ENCODE results near the gene CRX. TPM values are rescaled to one million over a fixed set of nuclear protein-coding genes. Genes with fewer than 3 reads are reported as not detected.
"Not testable (repeated sequence)": the region's sequence is repeated elsewhere in the genome, so short reads cannot be mapped to it uniquely, and the experiment has no call there.

Gene CRX
- total RNA-seq, 1 experiment from 2014 or later: 0.34 TPM

GRCh38 chr19:47802521-47803043 lies 19.2 kb upstream of the CRX start:
- in situ Hi-C loops (cut with HindIII; ENCODE audit: low sequenced_read_pairs): no loop called here
- no peak for DNase-seq (ENCODE audit: low spot score)

- DNase-seq (ENCODE audit: low spot score); in situ Hi-C loops (cut with HindIII; ENCODE audit: low sequenced_read_pairs): not testable (repeated sequence)
Measured at GRCh38 chr19:47803148-47803547, 18.6 kb upstream of the CRX start.

GRCh38 chr19:47803671-47804070 lies 18.1 kb upstream of the CRX start:
- in situ Hi-C loops (cut with HindIII; ENCODE audit: low sequenced_read_pairs); DNase-seq (ENCODE audit: low spot score): not testable (repeated sequence)

- in situ Hi-C loops (cut with HindIII; ENCODE audit: low sequenced_read_pairs); DNase-seq (ENCODE audit: low spot score): not testable (repeated sequence)
Measured at GRCh38 chr19:47804451-47804850, 17.3 kb upstream of the CRX start, which contains the start of gene TPRX1. TSS of gene TPRX1 (minus strand) at chr19:47804551. CDS start at chr19:47804539, 12 bp downstream.

- in situ Hi-C loops (cut with HindIII; ENCODE audit: low sequenced_read_pairs): no loop called here
- DNase-seq (ENCODE audit: low spot score): no peak
Measured at GRCh38 chr19:47805313-47805712, 16.4 kb upstream of the CRX start.

GRCh38 chr19:47806435-47806834 lies 15.3 kb upstream of the CRX start:
- in situ Hi-C loops (cut with HindIII; ENCODE audit: low sequenced_read_pairs): no loop called here
- no peak for DNase-seq (ENCODE audit: low spot score)

- peak; percentile 42 for DNase-seq (ENCODE audit: low spot score)
- in situ Hi-C loops (cut with HindIII; ENCODE audit: low sequenced_read_pairs): no loop called here
Measured at GRCh38 chr19:47813304-47813994, 8.3 kb upstream of the CRX start.

GRCh38 chr19:47813995-47814328 lies 7.8 kb upstream of the CRX start:
- in situ Hi-C loops (cut with HindIII; ENCODE audit: low sequenced_read_pairs): no loop called here
- no peak for DNase-seq (ENCODE audit: low spot score)

- in situ Hi-C loops (cut with HindIII; ENCODE audit: low sequenced_read_pairs); DNase-seq (ENCODE audit: low spot score): not testable (repeated sequence)
Measured at GRCh38 chr19:47816270-47816669, 5.5 kb upstream of the CRX start.

GRCh38 chr19:47818221-47818620 lies 3.5 kb upstream of the CRX start:
- DNase-seq (ENCODE audit: low spot score); in situ Hi-C loops (cut with HindIII; ENCODE audit: low sequenced_read_pairs): not testable (repeated sequence)

GRCh38 chr19:47819858-47820257 lies 1.9 kb upstream of the CRX start:
- in situ Hi-C loops (cut with HindIII; ENCODE audit: low sequenced_read_pairs): no loop called here
- DNase-seq (ENCODE audit: low spot score): no peak

- DNase-seq (ENCODE audit: low spot score): no peak
- in situ Hi-C loops (cut with HindIII; ENCODE audit: low sequenced_read_pairs): no loop called here
Measured at GRCh38 chr19:47820410-47820809, 1.3 kb upstream of the CRX start.

GRCh38 chr19:47824396-47824795 lies 2.7 kb downstream of the CRX start:
- DNase-seq (ENCODE audit: low spot score): no peak
- in situ Hi-C loops (cut with HindIII; ENCODE audit: low sequenced_read_pairs): no loop called here

- in situ Hi-C loops (cut with HindIII; ENCODE audit: low sequenced_read_pairs): no loop called here
- no peak for DNase-seq (ENCODE audit: low spot score)
Measured at GRCh38 chr19:47826800-47827199, 5.1 kb downstream of the CRX start.

- DNase-seq (ENCODE audit: low spot score): no peak
- in situ Hi-C loops (cut with HindIII; ENCODE audit: low sequenced_read_pairs): no loop called here
Measured at GRCh38 chr19:47832723-47833122, 11.0 kb downstream of the CRX start.

GRCh38 chr19:47836038-47836437 lies 14.3 kb downstream of the CRX start:
- in situ Hi-C loops (cut with HindIII; ENCODE audit: low sequenced_read_pairs): no loop called here
- no peak for DNase-seq (ENCODE audit: low spot score)

- DNase-seq (ENCODE audit: low spot score): no peak
- in situ Hi-C loops (cut with HindIII; ENCODE audit: low sequenced_read_pairs): no loop called here
Measured at GRCh38 chr19:47839411-47839810, 17.7 kb downstream of the CRX start.

GRCh38 chr19:47839913-47840312 lies 18.2 kb downstream of the CRX start:
- DNase-seq (ENCODE audit: low spot score): no peak
- in situ Hi-C loops (cut with HindIII; ENCODE audit: low sequenced_read_pairs): no loop called here

GRCh38 chr19:47842941-47843340 lies 21.2 kb downstream of the CRX start:
- no peak for DNase-seq (ENCODE audit: low spot score)
- in situ Hi-C loops (cut with HindIII; ENCODE audit: low sequenced_read_pairs): no loop called here

GRCh38 chr19:47848425-47848822 lies 26.7 kb downstream of the CRX start:
- in situ Hi-C loops (cut with HindIII; ENCODE audit: low sequenced_read_pairs): no loop called here

GRCh38 chr19:47848823-47849473 lies 27.2 kb downstream of the CRX start:
- in situ Hi-C loops (cut with HindIII; ENCODE audit: low sequenced_read_pairs): no loop called here
- DNase-seq (ENCODE audit: low spot score): peak; percentile 12

More at GRCh38 chr19:47848425-47848822, 26.7 kb downstream of the CRX start:
- no peak for DNase-seq (ENCODE audit: low spot score)
